ENCODE measurements around the gene PDPK1.

The PDPK1 gene

DNA sequence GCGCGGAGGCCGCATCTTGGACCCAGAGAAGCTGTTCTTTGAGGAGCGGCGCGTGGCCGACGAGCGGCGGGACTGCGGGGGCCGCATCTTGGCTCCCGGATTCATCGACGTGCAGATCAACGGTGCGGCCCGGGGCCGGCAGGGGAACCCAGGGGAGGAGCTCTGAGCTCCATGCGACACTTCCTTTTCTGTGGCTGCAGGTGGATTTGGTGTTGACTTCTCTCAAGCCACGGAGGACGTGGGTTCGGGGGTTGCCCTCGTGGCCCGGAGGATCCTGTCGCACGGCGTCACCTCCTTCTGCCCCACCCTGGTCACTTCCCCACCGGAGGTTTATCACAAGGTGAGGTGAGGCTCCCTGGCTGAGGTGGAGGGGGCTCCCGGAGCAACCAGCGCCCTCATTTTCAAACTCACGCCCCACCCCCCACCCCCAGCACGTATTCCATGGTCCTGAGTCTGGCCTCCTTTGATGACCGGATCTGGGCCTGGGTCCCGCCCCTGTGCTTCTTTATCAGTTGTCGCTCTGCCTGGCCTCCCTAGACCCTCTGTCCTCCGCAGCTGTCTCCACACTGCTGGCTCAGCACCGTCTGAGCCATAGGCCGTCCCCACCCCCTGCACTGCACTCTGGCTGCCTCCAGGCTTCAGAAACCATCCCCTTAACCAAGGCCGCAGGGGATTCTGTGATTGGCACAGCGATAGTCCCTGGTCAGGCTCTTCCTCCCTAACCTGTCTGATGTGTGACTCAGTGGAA, 16.9 kb upstream of the PDPK1 start:
- H3K27ac ChIP-seq (ENCODE audit: low read depth, low read length), result peak overlapping the region; percentile 74
- no peaks in the 10 kb centered on the region for H3K27me3 ChIP-seq (ENCODE audit: control insufficient read depth, insufficient read depth, low read length)
- H3K4me3 ChIP-seq (ENCODE audit: low read length), result peak overlapping the region; percentile 70
- peaks cover 25% of the 10 kb centered on the region for H3K4me1 ChIP-seq (ENCODE audit: control insufficient read depth, insufficient read depth, low read length)
- H3K36me3 ChIP-seq (ENCODE audit: control insufficient read depth, insufficient read depth, low read length), result peaks cover 7% of the 10 kb centered on the region
- no peak overlapping the region for H3K9ac ChIP-seq (ENCODE audit: low read length)

DNA sequence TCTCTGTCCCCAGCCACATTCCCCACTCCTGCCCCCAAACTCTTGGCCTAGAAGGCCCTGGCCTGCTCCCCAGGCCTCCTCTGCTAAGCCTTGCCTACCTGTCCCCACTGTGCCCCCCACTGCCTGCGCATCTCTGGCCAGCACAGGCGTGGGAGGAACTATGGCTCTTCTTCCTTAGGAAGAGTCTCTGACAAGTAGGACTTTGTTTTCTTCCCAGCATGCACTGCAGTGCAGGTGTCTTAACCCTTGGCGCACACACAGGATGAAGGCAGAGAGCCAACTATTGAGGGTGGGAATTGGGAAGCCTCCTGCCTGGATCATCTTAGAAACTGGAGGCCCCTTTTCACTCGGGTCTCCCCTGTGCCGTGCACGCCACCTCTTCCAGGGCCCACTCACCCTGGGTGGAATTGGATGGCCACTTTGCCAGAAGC, 14.0 kb upstream of the PDPK1 start:
- Histone ChIP-seq H3K36me3 (ENCODE audit: control insufficient read depth, insufficient read depth, low read length) (peaks cover 18% of the 10 kb centered on the region), H3K27me3 (ENCODE audit: control insufficient read depth, insufficient read depth, low read length) (no peaks in the 10 kb centered on the region), H3K4me1 (ENCODE audit: control insufficient read depth, insufficient read depth, low read length) (peaks cover 9% of the 10 kb centered on the region), H3K27ac (ENCODE audit: low read depth, low read length) (no peak overlapping the region), H3K9ac (ENCODE audit: low read length) (no peak overlapping the region), H3K4me3 (ENCODE audit: low read length) (no peak overlapping the region)

DNA sequence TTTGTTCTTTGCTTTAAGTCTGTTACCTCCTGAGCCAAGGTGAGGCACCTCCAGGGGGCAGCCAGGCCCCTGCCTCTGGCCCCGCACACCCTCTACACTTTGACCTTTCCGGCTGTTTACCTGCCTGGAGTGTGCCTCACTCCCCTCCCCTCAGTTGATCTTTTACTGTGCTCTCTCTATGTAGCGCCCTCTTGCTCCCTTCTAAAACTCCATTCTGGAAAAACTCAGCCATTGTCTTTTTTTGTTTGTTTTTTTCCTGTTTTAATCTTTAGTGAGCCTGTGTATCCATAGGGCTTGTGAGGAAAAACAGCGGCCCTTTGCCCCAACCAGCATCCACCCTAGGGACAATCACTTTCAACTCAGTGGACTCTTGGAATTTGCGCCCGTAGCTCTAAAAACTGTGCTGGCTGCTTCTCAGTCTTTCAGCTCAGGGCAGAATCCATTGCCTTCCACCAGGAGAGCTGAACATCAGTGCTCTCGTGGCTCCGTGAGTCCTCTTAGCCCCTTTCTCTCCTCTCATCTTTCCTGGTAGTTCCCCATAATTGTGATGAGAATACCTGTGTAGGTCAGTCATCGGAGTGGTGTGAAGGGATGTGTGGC, 13.4 kb upstream of the PDPK1 start:
- Histone ChIP-seq H3K27ac (ENCODE audit: low read depth, low read length) (no peak overlapping the region), H3K36me3 (ENCODE audit: control insufficient read depth, insufficient read depth, low read length) (peaks cover 18% of the 10 kb centered on the region), H3K27me3 (ENCODE audit: control insufficient read depth, insufficient read depth, low read length) (no peaks in the 10 kb centered on the region), H3K4me1 (ENCODE audit: control insufficient read depth, insufficient read depth, low read length) (peaks cover 3% of the 10 kb centered on the region), H3K4me3 (ENCODE audit: low read length) (no peak overlapping the region), H3K9ac (ENCODE audit: low read length) (no peak overlapping the region)

DNA sequence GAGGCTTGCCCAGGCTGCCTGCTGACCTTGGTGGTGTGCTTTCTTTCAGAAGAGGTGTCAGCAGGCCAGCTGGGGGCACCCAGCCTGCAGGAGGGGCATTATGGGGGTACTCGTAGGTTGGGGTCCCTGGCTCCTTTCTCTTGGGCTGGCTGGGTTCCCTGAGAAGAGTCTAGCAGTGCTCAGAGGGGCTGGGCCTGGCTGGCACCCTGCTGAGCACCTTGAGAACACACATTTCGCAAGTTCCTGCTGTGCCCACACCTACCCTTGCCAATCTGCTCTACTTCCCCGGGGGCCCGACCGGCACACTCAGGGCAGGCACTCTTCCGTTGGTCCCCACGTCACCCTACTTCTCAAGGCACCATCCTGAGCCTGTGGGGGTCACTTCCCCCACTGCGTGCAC, 11.7 kb upstream of the PDPK1 start:
- no peak overlapping the region for H3K9ac ChIP-seq (ENCODE audit: low read length)
- H3K27me3 ChIP-seq (ENCODE audit: control insufficient read depth, insufficient read depth, low read length), result no peaks in the 10 kb centered on the region
- H3K4me3 ChIP-seq (ENCODE audit: low read length), result no peak overlapping the region
- peaks cover 18% of the 10 kb centered on the region for H3K36me3 ChIP-seq (ENCODE audit: control insufficient read depth, insufficient read depth, low read length)
- H3K4me1 ChIP-seq (ENCODE audit: control insufficient read depth, insufficient read depth, low read length), result peaks cover 2% of the 10 kb centered on the region
- no peak overlapping the region for H3K27ac ChIP-seq (ENCODE audit: low read depth, low read length)

DNA sequence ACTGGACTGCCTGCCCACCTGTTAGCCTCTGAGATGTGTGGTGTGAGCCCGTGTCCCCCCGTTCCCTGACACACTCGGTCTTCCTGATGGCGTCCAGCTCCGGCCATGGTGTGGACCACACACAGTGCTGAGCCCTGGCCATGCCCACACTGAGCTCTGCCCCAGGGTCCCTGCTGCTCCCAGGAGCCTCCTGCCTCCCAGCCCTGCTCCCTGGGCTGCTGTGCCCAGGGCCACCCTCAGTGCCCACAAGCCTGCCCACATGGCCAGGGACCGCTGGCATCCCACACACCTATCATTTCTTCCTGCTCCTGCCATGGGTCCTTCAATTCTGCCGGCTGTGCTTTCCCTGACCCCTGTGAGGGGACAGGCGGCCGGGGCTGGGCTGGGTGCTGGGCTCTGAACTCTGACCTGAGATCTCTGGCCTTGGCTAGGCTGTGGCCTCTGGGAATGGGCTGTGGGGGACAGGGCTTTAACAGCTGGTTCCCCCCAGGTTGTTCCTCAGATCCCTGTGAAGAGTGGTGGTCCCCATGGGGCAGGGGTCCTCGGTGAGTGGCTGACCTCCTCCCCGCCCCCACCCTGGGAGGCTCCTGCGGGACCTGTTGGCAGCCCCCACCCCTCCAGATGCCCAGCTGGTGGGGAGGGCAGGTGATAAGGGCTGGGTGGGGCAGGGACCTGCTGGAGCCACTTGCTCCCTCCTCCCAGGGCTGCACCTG, 10.6 kb upstream of the PDPK1 start:
- Histone ChIP-seq H3K4me1 (ENCODE audit: control insufficient read depth, insufficient read depth, low read length) (peaks cover 3% of the 10 kb centered on the region), H3K27me3 (ENCODE audit: control insufficient read depth, insufficient read depth, low read length) (no peaks in the 10 kb centered on the region), H3K9ac (ENCODE audit: low read length) (no peak overlapping the region), H3K4me3 (ENCODE audit: low read length) (no peak overlapping the region), H3K36me3 (ENCODE audit: control insufficient read depth, insufficient read depth, low read length) (peaks cover 15% of the 10 kb centered on the region), H3K27ac (ENCODE audit: low read depth, low read length) (no peak overlapping the region)

DNA sequence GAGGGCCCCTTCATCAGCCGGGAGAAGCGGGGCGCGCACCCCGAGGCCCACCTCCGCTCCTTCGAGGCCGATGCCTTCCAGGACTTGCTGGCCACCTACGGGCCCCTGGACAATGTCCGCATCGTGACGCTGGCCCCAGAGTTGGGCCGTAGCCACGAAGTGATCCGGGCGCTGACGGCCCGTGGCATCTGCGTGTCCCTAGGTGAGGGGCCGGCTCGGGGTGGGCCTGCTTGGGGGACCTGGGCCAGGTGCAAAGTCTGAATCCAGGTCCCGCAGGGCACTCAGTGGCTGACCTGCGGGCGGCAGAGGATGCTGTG, 10.1 kb upstream of the PDPK1 start:
- Histone ChIP-seq H3K27ac (ENCODE audit: low read depth, low read length) (no peak overlapping the region), H3K27me3 (ENCODE audit: control insufficient read depth, insufficient read depth, low read length) (no peaks in the 10 kb centered on the region), H3K9ac (ENCODE audit: low read length) (no peak overlapping the region), H3K36me3 (ENCODE audit: control insufficient read depth, insufficient read depth, low read length) (peaks cover 15% of the 10 kb centered on the region), H3K4me3 (ENCODE audit: low read length) (no peak overlapping the region), H3K4me1 (ENCODE audit: control insufficient read depth, insufficient read depth, low read length) (peaks cover 5% of the 10 kb centered on the region)

DNA sequence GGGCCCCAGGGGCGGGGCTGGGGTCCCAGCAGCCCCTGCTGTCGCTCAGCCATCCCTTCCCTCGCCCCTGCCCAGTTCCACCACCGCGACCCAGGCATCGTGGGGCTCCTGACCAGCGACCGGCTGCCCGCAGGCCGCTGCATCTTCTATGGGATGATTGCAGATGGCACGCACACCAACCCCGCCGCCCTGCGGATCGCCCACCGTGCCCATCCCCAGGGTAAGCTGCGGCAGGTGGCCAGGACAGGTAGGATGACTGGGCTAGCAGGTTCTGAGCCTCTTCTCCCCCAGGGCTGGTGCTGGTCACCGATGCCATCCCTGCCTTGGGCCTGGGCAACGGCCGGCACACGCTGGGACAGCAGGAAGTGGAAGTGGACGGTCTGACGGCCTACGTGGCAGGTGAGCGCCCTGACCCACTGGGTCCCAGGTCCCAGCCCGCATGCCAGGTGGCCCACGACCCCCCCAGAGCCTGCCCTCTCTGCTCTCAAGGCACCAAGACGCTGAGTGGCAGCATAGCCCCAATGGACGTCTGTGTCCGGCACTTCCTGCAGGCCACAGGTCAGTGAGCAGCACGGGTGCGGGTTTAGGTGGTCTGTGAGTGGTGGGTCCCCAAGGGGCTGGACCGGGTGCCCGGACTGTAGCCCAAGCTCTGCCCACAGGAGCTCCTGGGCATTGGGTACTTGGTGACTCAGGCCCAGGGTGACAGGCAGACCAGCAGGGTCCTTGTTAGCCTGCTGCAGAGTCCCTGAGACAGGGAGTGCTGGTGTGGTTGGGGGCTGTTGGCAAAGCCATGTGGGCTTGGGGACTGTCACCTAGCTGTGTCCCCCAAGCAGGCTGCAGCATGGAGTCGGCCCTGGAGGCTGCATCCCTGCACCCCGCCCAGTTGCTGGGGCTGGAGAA, 9.4 kb upstream of the PDPK1 start:
- no peak overlapping the region for H3K4me3 ChIP-seq (ENCODE audit: low read length)
- no peaks in the 10 kb centered on the region for H3K27me3 ChIP-seq (ENCODE audit: control insufficient read depth, insufficient read depth, low read length)
- no peak overlapping the region for H3K9ac ChIP-seq (ENCODE audit: low read length)
- peaks cover 6% of the 10 kb centered on the region for H3K4me1 ChIP-seq (ENCODE audit: control insufficient read depth, insufficient read depth, low read length)
- H3K27ac ChIP-seq (ENCODE audit: low read depth, low read length), result no peak overlapping the region
- peaks cover 15% of the 10 kb centered on the region for H3K36me3 ChIP-seq (ENCODE audit: control insufficient read depth, insufficient read depth, low read length)

DNA sequence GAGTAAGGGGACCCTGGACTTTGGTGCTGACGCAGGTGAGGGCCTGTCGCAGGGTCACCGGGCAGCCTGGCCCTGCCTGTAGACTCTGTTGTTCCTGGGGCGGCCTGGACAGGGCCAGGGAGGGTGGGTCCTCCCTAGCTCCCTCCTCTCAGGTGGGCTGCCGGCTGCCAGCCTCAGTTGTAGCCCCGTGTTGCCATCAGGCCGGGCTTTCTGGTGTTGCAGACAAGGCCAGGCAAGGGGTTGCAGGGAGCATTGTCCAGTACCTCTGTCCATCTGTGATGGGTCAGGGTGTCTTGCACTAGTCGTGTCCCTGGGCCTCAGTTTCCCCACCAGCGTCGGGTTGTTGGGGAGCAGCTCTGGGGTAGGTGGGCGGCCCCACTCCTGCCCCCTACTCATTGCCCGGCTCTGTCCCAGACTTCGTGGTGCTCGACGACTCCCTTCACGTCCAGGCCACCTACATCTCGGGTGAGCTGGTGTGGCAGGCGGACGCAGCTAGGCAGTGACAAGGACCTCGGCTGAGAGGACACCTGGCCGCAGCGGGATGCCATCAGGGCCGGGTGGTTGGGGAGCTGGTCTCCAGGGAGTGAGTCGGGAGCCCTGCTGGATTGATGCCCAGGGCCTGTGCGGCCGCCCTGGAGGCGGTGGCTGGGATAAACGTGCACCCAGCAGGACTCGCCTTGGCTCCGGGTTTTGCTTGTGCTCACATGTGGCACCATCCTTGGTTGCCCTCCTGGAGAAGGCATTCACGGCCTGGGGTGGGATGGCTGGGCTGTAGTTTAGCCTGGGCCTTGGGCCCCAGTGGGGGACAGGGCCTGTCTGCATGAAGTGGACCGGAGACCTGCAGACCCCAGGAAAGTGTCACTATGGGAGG, 8.5 kb upstream of the PDPK1 start:
- H3K27ac ChIP-seq (ENCODE audit: low read depth, low read length), result no peak overlapping the region
- H3K9ac ChIP-seq (ENCODE audit: low read length), result no peak overlapping the region

DNA sequence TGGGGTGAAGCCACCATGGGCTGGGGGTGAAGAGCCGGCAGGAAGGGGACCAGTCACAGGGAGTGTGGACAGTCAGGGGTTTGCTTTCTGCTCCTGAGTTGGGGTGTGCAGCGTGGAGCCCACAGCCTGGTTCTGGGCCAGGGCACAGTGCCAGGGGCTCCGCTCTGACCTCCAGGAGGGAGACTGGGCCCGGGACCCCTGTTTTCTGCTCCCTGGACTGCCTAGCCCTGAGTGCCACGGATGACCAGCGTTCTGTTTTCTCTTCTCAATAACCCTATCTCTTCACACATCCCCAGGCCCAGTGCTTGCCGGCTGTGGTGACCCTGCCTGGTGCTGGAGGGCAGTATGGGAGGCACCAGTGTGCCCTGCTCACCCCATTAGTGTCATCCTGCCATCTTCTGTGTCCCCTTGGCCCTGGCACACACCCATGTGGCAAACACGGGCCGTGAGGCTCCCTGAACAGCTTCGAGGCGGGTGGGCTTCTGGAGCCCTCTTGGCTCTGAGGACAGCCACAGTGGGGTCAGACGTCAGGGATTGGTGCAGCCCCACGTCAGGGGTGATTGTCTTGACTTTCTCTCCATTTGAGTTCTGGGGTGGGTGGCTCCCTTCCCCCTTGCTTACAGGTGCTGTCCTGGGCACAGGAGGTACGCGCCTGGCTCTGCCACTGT, 7.7 kb upstream of the PDPK1 start:
- Histone ChIP-seq H3K4me1 (ENCODE audit: control insufficient read depth, insufficient read depth, low read length) (peaks cover 6% of the 10 kb centered on the region), H3K9ac (ENCODE audit: low read length) (no peak overlapping the region), H3K36me3 (ENCODE audit: control insufficient read depth, insufficient read depth, low read length) (peaks cover 12% of the 10 kb centered on the region), H3K27ac (ENCODE audit: low read depth, low read length) (no peak overlapping the region), H3K27me3 (ENCODE audit: control insufficient read depth, insufficient read depth, low read length) (no peaks in the 10 kb centered on the region), H3K4me3 (ENCODE audit: low read length) (no peak overlapping the region)

More for the DNA sequence above, 8.5 kb upstream of the PDPK1 start:
- H3K4me1 ChIP-seq (ENCODE audit: control insufficient read depth, insufficient read depth, low read length), result peaks cover 6% of the 10 kb centered on the region
- H3K4me3 ChIP-seq (ENCODE audit: low read length), result no peak overlapping the region
- no peaks in the 10 kb centered on the region for H3K27me3 ChIP-seq (ENCODE audit: control insufficient read depth, insufficient read depth, low read length)
- H3K36me3 ChIP-seq (ENCODE audit: control insufficient read depth, insufficient read depth, low read length), result peaks cover 15% of the 10 kb centered on the region

DNA sequence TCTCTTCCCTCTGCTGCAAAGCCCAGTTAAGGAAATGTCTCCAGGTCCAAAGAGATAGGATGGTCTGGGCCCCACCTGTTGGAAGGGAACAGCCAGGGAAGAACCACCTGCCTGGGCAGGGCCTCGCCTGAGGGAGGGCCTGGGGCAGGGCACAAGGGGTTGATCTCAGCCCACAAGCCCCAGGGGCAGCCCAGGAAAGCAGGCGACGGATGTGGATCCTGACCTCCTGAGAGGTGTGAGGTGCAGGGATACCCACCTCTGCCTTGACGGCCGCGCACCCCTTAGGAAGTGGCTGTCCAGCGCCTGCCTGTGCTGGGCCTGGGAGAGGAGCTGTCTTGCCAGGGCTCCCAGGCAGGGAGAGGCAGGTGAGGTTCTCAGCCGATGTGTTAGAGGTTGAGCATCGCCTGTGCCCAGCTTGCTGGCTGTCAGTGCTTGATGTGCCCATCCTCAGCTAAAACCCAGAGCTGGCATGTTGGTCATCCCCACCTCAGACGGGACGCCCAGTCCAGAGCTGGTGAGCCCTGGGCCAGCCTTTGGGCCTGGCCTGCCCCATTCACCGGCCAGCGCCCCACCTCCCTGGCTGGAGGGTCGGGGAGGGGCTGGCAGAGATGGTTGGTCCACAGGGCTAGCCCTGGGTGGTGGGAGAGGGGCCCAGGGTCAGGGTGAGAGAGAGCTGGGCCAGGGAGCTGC, 7.0 kb upstream of the PDPK1 start:
- Histone ChIP-seq H3K4me3 (ENCODE audit: low read length) (peak overlapping the region; percentile 69), H3K4me1 (ENCODE audit: control insufficient read depth, insufficient read depth, low read length) (peaks cover 6% of the 10 kb centered on the region), H3K27ac (ENCODE audit: low read depth, low read length) (peak overlapping the region; percentile 88), H3K36me3 (ENCODE audit: control insufficient read depth, insufficient read depth, low read length) (peaks cover 12% of the 10 kb centered on the region), H3K9ac (ENCODE audit: low read length) (peak overlapping the region; percentile 74), H3K27me3 (ENCODE audit: control insufficient read depth, insufficient read depth, low read length) (no peaks in the 10 kb centered on the region)

DNA sequence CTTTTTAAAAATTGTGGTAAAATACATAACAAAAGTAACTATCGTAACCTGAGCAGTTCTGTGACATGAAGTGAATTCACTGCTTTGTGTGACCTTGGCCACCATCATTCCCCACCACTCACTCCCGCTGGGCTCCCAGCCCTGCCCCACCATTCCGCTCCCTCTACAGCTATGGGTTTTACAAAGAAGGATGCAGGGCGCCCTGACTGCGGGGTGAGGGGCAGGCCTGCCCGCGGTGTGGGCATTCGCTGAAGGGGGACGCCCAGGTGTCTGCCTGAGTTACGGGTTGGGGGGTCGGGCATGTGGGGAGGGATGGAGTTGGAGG, 6.5 kb upstream of the PDPK1 start, which contains the start of gene CEMP1:
Gene CEMP1, minus strand, starts transcription at position 38 of the 325 bp plus-strand sequence. CDS start 335 bp downstream, outside the sequence.
- peak within 1 kb of the TSS; percentile 88 for H3K27ac ChIP-seq (ENCODE audit: low read depth, low read length)
- peak within 1 kb of the TSS; percentile 87 for H3K4me3 ChIP-seq (ENCODE audit: low read length)
- H3K4me1 ChIP-seq (ENCODE audit: control insufficient read depth, insufficient read depth, low read length), result peaks cover 6% of the 10 kb centered on the region
- no peaks in the 10 kb centered on the region for H3K27me3 ChIP-seq (ENCODE audit: control insufficient read depth, insufficient read depth, low read length)
- peaks cover 7% of the 10 kb centered on the region for H3K36me3 ChIP-seq (ENCODE audit: control insufficient read depth, insufficient read depth, low read length)
- H3K9ac ChIP-seq (ENCODE audit: low read length), result peak within 1 kb of the TSS; percentile 86
